Activated CD4-positive, alpha-beta T cell treated with anti-CD3 and anti-CD28 coated beads, Interleukin-2, amount 50 U/mL, for 16 hours (primary cell): ENCODE measurements around the gene DNAJC9.
"Not testable (repeated sequence)": the region's sequence is repeated elsewhere in the genome, so short reads cannot be mapped to it uniquely, and the experiment has no call there.

Experiments
- DNase-seq: peaks from one replicate; pipeline ENCODE4 v3.0.0-alpha.2; 2020

DNAJC9 gene

GRCh38 chr10:73246646-73247508 lies at the start of gene DNAJC9:
Gene DNAJC9, minus strand, starts transcription at chr10:73247255. Its CDS starts 66 bp downstream, at chr10:73247189.
- DNase-seq, result peak; percentile 98

DNA sequence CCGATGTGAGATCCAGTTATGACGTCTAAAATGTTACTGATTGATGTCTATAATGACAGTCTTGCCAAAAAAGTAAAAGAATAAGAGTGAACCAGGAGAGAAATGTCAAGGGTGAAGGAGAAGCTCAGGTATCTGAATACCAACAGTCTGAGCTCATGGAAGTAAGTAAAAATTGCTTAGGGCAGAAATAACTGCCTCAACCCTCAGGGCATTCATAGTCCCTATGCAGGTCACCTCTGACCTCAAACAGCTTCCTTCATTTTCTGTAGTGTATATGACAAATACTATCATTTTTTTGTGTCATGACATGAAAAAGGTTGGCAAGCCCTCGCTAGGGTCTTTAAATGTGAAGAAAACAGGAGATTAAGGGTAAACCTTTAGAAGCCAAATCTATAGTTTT lies 46.4 kb upstream of the DNAJC9 start:
- no peak for DNase-seq

- DNase-seq, result no peak
Observed at GRCh38 chr10:73289958-73290357, 42.9 kb upstream of the DNAJC9 start.

DNA sequence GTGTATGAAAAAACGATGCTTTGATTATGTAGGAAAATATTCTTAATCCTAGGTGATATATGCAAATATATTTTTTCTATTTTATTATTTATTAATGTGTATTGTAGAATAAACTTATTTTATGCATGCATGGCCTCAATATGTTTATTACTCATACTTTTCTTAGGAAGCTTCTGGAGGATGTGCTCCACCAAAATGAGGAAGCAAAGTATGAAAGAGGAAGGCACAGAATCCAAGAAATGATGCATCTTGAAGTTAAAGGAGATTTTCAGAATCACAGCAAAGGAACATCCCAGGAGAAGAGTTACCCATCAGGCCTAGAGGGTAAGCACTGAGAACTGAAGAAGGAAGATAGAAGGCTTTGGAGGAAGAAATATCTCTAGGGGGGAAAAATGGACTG lies 40.4 kb upstream of the DNAJC9 start:
- DNase-seq, result no peak

GRCh38 chr10:73281097-73281496 lies 34.0 kb upstream of the DNAJC9 start:
- no peak for DNase-seq

DNA sequence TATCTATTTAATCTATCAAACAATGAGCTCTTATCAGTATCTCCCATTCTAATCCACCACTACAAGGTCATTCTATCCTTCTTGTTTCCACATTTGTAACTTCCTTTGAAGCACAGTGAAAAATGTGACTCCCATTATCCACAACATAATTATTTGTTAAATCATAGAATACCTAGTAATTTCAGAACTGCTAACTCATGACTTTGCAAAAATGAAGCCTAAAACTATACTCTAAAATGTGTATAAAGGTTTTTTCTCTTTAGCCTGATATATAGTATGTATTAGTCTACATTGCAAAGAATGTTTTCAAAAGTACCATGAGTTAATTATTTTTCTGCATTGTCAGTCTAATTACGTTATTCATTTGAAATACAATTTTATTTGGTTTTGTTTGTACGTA lies 17.4 kb upstream of the DNAJC9 start:
- no peak for DNase-seq

DNA sequence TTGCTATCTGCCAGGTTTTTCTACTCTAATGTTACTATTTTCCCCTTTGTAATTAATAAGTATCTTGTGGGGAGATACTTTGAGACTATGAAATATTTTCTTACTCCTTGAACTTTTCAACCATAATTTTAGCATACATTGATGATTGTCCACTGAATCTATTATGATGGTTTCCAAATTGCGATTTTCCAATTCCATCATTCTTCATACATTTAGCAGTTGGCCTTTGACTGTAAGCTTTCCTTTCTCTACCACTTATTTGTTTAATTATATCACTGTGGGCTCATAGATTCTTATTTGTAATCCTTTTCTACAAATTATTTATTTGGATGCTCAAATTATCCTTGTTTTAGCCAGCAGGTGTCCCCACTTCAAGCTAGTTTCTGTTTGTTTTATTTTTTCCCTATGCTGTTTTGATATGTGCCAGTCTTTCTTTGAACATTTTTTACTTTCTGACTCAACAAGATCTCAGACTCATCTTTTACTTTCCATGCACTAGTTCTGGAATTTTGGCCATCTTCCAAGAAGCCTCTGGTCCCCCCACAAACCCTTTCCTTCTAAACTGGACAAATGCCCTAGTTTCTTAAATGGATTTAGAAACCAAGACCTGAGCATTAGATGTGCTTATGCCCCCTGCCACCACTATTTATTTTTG lies 16.8 kb upstream of the DNAJC9 start:
- DNase-seq, result peak; percentile 28

DNA sequence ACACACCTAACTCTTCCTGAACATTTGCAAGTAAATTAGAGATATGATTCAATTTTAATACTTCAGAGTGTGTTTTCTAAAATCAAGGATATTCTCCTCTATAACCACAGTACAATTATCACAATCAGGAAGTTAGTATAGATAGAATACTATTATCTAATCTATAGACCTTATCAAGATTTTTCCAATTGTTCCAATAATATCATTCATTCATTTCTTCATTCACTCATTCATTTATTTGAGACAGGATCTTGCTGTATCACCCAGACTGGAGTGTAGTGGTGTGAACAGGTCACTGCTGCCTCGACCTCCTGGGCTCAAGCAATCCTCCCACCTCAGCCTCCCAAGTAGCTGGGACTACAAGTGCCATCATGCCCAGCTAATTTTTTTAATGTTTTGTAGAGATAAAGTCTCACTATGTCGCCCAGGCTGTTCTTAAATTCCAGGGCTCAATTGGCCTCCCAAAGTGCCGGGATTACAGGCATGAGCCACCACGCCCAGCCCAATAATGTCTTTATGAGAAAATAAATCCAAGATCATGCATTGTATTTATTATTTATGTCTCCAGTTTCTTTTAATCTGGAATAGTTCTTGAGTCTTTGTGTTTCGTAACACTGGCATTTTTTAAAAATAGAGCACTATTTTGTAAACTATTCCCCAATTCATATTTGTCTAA lies 16.0 kb upstream of the DNAJC9 start:
- DNase-seq, result no peak

DNA sequence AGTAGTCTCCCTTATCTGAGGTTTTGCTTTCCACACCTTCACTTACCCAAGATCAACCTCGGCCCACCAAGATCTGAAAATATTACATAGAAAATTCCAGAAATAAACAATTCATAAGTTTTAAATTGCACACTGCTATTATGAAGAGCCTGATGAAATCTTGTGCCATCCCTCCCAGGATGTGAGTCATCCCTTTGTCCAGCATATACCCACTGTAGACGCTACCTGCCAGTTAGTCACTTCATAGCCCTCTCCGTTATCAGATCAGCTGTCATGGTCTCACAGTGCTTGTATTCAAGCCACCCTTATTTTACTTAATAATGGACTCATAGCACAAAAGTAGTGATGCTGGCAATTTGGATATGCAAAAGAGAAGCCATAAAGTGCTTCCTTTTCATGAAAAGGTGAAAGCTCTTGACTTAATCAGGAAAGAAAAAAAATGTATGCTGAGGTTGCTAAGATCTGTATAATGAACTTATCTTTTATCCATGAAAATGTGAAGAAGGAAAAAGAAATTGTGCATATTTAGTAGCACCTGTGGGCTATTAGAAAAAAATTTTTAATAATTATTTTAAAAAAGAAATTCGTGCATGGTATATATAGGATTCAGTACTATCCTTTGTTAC lies 15.2 kb upstream of the DNAJC9 start:
- DNase-seq, result peak; percentile 26

- DNase-seq, result no peak
Observed at GRCh38 chr10:73261362-73261995, 14.4 kb upstream of the DNAJC9 start.

- not testable (repeated sequence) for DNase-seq
Observed at GRCh38 chr10:73258612-73259011, 11.6 kb upstream of the DNAJC9 start.

GRCh38 chr10:73253225-73253555 lies 6.1 kb upstream of the DNAJC9 start:
- DNase-seq, result peak; percentile 23

DNA sequence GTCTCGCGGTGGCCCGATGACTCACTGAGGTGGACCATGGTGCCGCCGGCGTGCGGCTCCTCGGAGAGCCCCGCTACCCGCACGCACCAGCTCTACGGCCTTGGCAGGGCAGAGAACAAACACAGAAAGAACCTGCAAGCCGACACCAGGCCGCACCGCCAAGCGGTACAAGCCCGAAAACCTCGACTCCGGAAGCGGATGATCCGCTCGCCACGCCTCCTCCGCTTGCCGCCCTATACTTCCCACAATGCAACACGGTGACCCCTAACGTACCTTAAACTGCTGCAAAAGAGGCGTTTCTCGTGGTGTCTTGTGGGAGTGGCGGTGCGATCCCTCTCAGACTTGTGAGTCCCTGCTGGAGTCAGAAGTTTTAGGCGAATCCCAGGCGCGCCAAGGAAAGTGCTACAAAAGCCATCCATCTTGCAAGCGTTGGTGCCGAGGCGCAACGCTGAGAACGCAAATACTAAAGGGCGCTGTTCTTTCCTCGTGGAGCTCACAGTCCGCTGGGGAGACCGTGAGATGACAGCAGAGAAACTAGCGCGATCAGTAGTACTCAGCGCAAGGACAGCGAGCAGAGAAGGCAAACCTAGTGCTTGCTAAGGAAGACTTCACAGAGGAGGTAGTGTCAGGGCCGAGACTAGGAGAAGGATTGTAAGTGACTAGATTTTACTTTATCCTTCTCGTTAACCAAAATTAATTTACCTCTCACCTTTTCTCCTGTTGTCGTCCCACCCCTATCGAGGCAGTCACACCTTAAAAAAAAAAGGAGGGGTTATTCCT lies 5.6 kb upstream of the DNAJC9 start, which contains the start of gene MRPS16:
MRPS16 (minus strand) TSS at position 200 of the 780 bp plus-strand sequence; CDS start at position 38, 162 bp downstream.
- peak; percentile 96 for DNase-seq

GRCh38 chr10:73251683-73252444 lies 4.8 kb upstream of the DNAJC9 start:
- no peak for DNase-seq

GRCh38 chr10:73248259-73248724 lies 1.2 kb upstream of the DNAJC9 start:
- DNase-seq, result no peak

GRCh38 chr10:73247509-73248258 lies 629 bp upstream of the DNAJC9 start:
- peak; percentile 12 for DNase-seq

DNA sequence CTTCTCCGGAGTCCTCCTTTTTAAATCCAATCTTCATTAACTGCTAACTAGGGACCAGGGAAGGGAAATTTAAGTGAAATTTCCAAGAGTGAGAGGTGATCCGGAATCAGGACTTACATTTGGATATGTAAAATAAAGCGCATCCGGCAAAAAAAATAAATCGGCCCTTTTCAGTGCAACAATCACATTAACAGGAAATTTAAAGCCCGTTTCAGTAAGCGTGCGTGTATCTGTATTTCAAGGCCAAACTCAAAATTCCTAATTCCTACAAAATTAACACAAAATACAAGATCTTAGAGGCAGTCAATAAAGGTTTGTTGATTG lies 771 bp downstream of the DNAJC9 start:
- DNase-seq, result no peak

DNA sequence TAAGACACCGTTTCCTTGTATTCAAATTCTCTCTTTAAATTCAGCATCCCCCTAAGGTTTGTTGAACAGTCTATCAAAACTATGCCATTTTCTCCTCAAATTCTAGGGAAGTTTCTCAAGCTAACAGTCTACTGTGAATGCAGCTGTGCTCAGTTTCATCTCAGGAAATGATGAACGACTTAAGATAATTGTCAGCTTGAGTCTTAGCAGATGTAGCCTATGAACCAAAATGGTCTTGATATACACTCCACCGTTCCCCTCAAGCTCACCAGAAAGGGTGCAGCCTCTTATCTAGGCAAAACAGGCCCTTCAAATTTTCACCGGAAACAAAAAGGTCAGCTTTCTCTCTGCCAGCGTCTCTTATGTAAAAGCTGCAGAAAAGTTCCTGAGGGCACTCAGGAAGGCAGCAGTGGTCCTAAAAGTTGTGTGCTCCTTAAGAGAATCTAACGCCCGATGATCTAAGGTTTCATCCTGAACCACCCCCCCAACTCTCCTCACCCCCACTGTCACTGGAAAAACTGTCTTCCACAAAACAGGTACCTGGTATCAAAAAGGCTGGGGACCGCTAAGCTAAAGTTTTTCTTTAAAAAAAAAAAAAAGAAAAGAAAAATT lies 2.1 kb downstream of the DNAJC9 start:
- DNase-seq, result no peak

- no peak for DNase-seq
Observed at GRCh38 chr10:73239908-73240307, 7.1 kb downstream of the DNAJC9 start.

DNA sequence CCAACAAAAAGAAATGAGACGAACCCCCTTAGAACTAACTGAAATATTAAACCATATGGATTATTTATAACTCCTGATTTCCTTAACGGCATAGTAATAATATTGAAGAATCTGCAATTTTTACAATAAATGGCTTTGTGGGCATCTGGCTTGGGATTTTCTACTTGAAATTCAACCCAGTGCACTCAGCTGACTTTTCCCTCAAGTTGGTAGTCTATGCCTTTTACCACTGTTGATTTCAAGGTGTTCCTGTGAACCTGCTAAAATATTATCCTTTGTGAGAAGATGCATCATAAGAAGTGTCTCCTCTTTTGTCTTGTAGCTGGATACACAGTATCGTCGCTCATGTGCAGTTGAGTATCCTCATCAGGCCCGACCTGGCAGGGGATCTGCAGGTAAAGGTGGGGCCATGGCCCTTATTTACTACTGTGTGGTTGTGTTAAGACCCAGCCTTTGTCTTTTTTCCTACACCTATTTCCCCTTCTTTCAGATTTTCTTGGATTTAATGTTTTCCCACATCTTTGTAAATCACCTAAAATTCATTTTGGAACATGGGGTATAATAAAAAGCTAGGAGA lies 8.0 kb downstream of the DNAJC9 start:
- DNase-seq, result no peak
